AG20443 (cell line): ENCODE measurements around the gene TNFRSF9.
A peak's percentile ranks its signal among the peaks of the same experiment; 100 is the strongest.
"Not testable (repeated sequence)": the region's sequence is repeated elsewhere in the genome, so short reads cannot be mapped to it uniquely, and the experiment has no call there.

Experiments used
- DNase-seq: peaks from one replicate; pipeline ENCODE4 v3.0.0; 2012; ENCODE audit warnings: low spot score, mixed read lengths

The TNFRSF9 gene

GRCh38 chr1:7919880-7920279 is 20.8 kb downstream of the TNFRSF9 start:
- no peak for DNase-seq

GRCh38 chr1:7917971-7918370 is 22.7 kb downstream of the TNFRSF9 start:
- DNase-seq: not testable (repeated sequence)

- DNase-seq: no peak
Observed at GRCh38 chr1:7916501-7916830, 24.2 kb downstream of the TNFRSF9 start.

- no peak for DNase-seq
Observed at GRCh38 chr1:7915826-7916500, 24.7 kb downstream of the TNFRSF9 start.

GRCh38 chr1:7912743-7913557 is 27.7 kb downstream of the TNFRSF9 start:
- no peak for DNase-seq

- no peak for DNase-seq
Observed at GRCh38 chr1:7912145-7912544, 28.5 kb downstream of the TNFRSF9 start.

GRCh38 chr1:7905262-7905661 is 35.4 kb downstream of the TNFRSF9 start:
- DNase-seq: no peak

- DNase-seq: peak; percentile 88
Observed at GRCh38 chr1:7902478-7903085, 38.1 kb downstream of the TNFRSF9 start.

GRCh38 chr1:7899741-7900140 is 40.9 kb downstream of the TNFRSF9 start:
- DNase-seq: no peak

- no peak for DNase-seq
Observed at GRCh38 chr1:7898962-7899361, 41.7 kb downstream of the TNFRSF9 start.

- DNase-seq: no peak
Observed at GRCh38 chr1:7896994-7897393, 43.6 kb downstream of the TNFRSF9 start.

- peak; percentile 83 for DNase-seq
Observed at GRCh38 chr1:7893529-7894180, 47.0 kb downstream of the TNFRSF9 start.

GRCh38 chr1:7891804-7892203 is 48.8 kb downstream of the TNFRSF9 start:
- no peak for DNase-seq

- no peak for DNase-seq
Observed at GRCh38 chr1:7890853-7891252, 49.8 kb downstream of the TNFRSF9 start.

- DNase-seq: no peak
Observed at GRCh38 chr1:7888248-7889081, 52.2 kb downstream of the TNFRSF9 start.

GRCh38 chr1:7886405-7886745 is 54.3 kb downstream of the TNFRSF9 start:
- DNase-seq: no peak

- no peak for DNase-seq
Observed at GRCh38 chr1:7885513-7886404, 54.9 kb downstream of the TNFRSF9 start.

GRCh38 chr1:7884757-7885156 is 55.9 kb downstream of the TNFRSF9 start:
- DNase-seq: no peak

GRCh38 chr1:7879228-7879627 is 61.4 kb downstream of the TNFRSF9 start:
- no peak for DNase-seq

- no peak for DNase-seq
Observed at GRCh38 chr1:7878027-7878426, 62.6 kb downstream of the TNFRSF9 start.
